SK-N-SH treated with all-trans-retinoic acid at 6 μM for 48 hours (cell line): ENCODE measurements around the gene PEX13.

Source experiments
- ATAC-seq: fragments of 200-7000 bp; cut with Tn5 transposase; 3 replicates; pipeline ENCODE4 v1.9.1; 2020; ENCODE audit warnings: mild to moderate bottlenecking, moderate library complexity
- ARNTL ChIP-seq: fragments of 450-650 bp; formaldehyde crosslinking; IDR thresholded peaks from 2 replicates; pipeline ENCODE4 v1.5.0; 2020; ENCODE audit warnings: low read depth, mild to moderate bottlenecking, moderate library complexity, borderline replicate concordance
- BACH2 ChIP-seq: fragments of 250-450 bp; sonication (Bioruptor Pico); IDR thresholded peaks from 2 replicates; pipeline ENCODE4 v1.9.0; 2021; ENCODE audit warnings: mild to moderate bottlenecking, borderline replicate concordance
- CSRNP3 ChIP-seq: fragments of 250-450 bp; sonication (Bioruptor Pico); IDR thresholded peaks from 2 replicates; pipeline ENCODE4 v1.5.1; 2021; ENCODE audit warnings: mild to moderate bottlenecking, moderate library complexity
- ESRRG ChIP-seq: fragments of 250-450 bp; sonication (Bioruptor Pico); IDR thresholded peaks from 2 replicates; pipeline ENCODE4 v1.6.1; 2021; ENCODE audit warnings: mild to moderate bottlenecking
- GLIS3 ChIP-seq: fragments of 250-450 bp; sonication (Bioruptor Pico); IDR thresholded peaks from 2 replicates; pipeline ENCODE4 v1.5.0; 2020; ENCODE audit warnings: mild to moderate bottlenecking, moderate library complexity
- ISL1 ChIP-seq: fragments of 250-450 bp; sonication (Bioruptor Pico); IDR thresholded peaks from 2 replicates; pipeline ENCODE4 v2.1.2; 2022; ENCODE audit warnings: mild to moderate bottlenecking, moderate library complexity
- OSR1 ChIP-seq: fragments of 250-450 bp; sonication (Bioruptor Pico); IDR thresholded peaks from 2 replicates; pipeline ENCODE4 v1.8.0; 2022; ENCODE audit warnings: moderate library complexity, mild to moderate bottlenecking, inconsistent platforms
- PATZ1 ChIP-seq: fragments of 250-450 bp; sonication (Bioruptor Pico); IDR thresholded peaks from 2 replicates; pipeline ENCODE4 v1.8.0; 2020; ENCODE audit warnings: mild to moderate bottlenecking, moderate library complexity, borderline replicate concordance
- PPARA ChIP-seq: fragments of 250-450 bp; sonication (Bioruptor Pico); IDR thresholded peaks from 2 replicates; pipeline ENCODE4 v1.5.0; 2020; ENCODE audit warnings: mild to moderate bottlenecking, borderline replicate concordance
- RARB ChIP-seq: fragments of 250-450 bp; sonication (Bioruptor Pico); IDR thresholded peaks from 2 replicates; pipeline ENCODE4 v1.8.0; 2021; ENCODE audit warnings: mild to moderate bottlenecking, moderate library complexity
- SNAI2 ChIP-seq: fragments of 250-450 bp; sonication (Bioruptor Pico); IDR thresholded peaks from 2 replicates; pipeline ENCODE4 v1.5.0; 2020; ENCODE audit warnings: mild to moderate bottlenecking, moderate library complexity
- TCF4 ChIP-seq: fragments of 250-450 bp; sonication (Bioruptor Pico); IDR thresholded peaks from 2 replicates; pipeline ENCODE4 v1.8.0; 2021; ENCODE audit warnings: mild to moderate bottlenecking, moderate library complexity, borderline replicate concordance
- TOX ChIP-seq: fragments of 250-450 bp; sonication (Bioruptor Pico); IDR thresholded peaks from 2 replicates; pipeline ENCODE4 v1.8.0; 2021; ENCODE audit warnings: mild to moderate bottlenecking, moderate library complexity, borderline replicate concordance
- ZC3H10 ChIP-seq: fragments of 250-450 bp; sonication (Bioruptor Pico); IDR thresholded peaks from 2 replicates; pipeline ENCODE4 v1.5.1; 2021; ENCODE audit warnings: mild to moderate bottlenecking, moderate library complexity
- ZFP3 ChIP-seq: fragments of 250-450 bp; sonication (Bioruptor Pico); IDR thresholded peaks from 2 replicates; pipeline ENCODE4 v1.5.0; 2020; ENCODE audit warnings: mild to moderate bottlenecking, moderate library complexity
- ZFP30 ChIP-seq: fragments of 450-650 bp; formaldehyde crosslinking; IDR thresholded peaks from 2 replicates; pipeline ENCODE4 v1.5.0; 2022; ENCODE audit warnings: mild to moderate bottlenecking, moderate library complexity
- ZNF70 ChIP-seq: fragments of 450-650 bp; formaldehyde crosslinking; IDR thresholded peaks from 2 replicates; pipeline ENCODE4 v1.5.0; 2020; ENCODE audit warnings: mild to moderate bottlenecking, moderate library complexity
- ZNF8 ChIP-seq: fragments of 450-650 bp; formaldehyde crosslinking; IDR thresholded peaks from 2 replicates; pipeline ENCODE4 v1.5.0; 2020; ENCODE audit warnings: mild to moderate bottlenecking, moderate library complexity
- TF ChIP-seq, protein P1 (sequence below): fragments of 250-450 bp; sonication (Bioruptor Pico); IDR thresholded peaks from 2 replicates; pipeline ENCODE4 v1.5.1; 2020; ENCODE audit warnings: low read depth, mild to moderate bottlenecking, moderate library complexity
- TF ChIP-seq, protein P2 (sequence below): fragments of 250-450 bp; sonication (Bioruptor Pico); IDR thresholded peaks from 2 replicates; pipeline ENCODE4 v1.8.0; 2021; ENCODE audit warnings: low read depth, mild to moderate bottlenecking, moderate library complexity, borderline replicate concordance
- TF ChIP-seq, protein P3 (sequence below): fragments of 250-450 bp; sonication (Bioruptor Pico); IDR thresholded peaks from 2 replicates; pipeline ENCODE4 v1.5.0; 2020; ENCODE audit warnings: mild to moderate bottlenecking, moderate library complexity

The PEX13 gene

DNA sequence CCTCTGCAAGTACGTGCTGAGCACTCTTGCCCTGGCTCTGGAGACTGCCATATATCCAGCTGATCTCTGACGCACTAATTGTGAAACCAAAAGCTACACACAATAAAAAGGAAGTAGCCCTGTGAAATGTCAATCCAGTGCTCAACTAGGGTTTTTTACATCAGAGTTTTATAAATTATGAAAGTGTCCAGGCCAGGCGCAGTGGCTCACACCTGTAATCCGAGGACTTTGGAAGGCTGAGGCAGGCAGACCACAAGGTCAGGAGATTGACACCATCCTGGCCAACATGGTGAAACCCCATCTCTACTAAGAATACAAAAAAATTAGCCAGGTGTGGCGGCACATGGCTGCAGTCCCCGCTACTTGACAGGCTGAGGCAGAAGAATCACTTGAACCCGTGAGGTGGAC is 24.5 kb upstream of the PEX13 start (continued):
- TF ChIP-seq, protein P1, sequence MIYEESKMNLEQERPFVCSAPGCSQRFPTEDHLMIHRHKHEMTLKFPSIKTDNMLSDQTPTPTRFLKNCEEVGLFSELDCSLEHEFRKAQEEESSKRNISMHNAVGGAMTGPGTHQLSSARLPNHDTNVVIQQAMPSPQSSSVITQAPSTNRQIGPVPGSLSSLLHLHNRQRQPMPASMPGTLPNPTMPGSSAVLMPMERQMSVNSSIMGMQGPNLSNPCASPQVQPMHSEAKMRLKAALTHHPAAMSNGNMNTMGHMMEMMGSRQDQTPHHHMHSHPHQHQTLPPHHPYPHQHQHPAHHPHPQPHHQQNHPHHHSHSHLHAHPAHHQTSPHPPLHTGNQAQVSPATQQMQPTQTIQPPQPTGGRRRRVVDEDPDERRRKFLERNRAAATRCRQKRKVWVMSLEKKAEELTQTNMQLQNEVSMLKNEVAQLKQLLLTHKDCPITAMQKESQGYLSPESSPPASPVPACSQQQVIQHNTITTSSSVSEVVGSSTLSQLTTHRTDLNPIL (CRISPR knock-in tag), result no peak
- TF ChIP-seq ESRRG (CRISPR knock-in tag) (no peak), BACH2 (no peak)
- TF ChIP-seq, all 23 proteins: peak for 0

DNA sequence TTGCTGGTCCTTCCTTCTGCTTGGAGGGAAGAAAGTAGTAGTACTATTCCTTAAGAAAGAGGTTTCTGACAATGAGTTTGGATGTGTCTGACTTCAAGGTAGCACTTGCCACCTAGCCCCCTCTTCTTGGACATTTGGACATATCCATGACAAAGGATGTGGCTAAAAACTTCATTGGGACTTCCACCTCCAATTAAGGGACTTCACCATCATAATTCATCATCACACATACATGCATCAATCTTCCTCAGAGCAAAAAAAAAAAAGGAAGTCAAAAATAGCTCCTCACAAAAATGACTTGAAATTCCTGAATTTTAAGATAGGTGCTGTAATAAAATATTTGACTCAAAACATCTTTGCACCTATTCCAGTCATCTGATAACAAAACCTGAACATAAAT is 23.4 kb upstream of the PEX13 start:
- TF ChIP-seq ZFP3 (no peak), ISL1 (no peak), PATZ1 (CRISPR knock-in tag) (no peak), BACH2 (no peak), ZFP30 (CRISPR knock-in tag) (no peak), ZNF8 (CRISPR knock-in tag) (no peak), OSR1 (CRISPR knock-in tag) (no peak), TCF4 (CRISPR knock-in tag) (no peak), ESRRG (CRISPR knock-in tag) (no peak), ZNF70 (CRISPR knock-in tag) (no peak), ZC3H10 (no peak), PPARA (no peak), SNAI2 (no peak), CSRNP3 (CRISPR knock-in tag) (no peak), GLIS3 (no peak), RARB (CRISPR knock-in tag) (no peak), TOX (no peak)
- TF ChIP-seq, protein P2, sequence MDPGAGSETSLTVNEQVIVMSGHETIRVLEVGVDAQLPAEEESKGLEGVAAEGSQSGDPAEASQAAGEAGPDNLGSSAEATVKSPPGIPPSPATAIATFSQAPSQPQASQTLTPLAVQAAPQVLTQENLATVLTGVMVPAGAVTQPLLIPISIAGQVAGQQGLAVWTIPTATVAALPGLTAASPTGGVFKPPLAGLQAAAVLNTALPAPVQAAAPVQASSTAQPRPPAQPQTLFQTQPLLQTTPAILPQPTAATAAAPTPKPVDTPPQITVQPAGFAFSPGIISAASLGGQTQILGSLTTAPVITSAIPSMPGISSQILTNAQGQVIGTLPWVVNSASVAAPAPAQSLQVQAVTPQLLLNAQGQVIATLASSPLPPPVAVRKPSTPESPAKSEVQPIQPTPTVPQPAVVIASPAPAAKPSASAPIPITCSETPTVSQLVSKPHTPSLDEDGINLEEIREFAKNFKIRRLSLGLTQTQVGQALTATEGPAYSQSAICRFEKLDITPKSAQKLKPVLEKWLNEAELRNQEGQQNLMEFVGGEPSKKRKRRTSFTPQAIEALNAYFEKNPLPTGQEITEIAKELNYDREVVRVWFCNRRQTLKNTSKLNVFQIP (CRISPR knock-in tag), result no peak
- TF ChIP-seq, protein P1 (CRISPR knock-in tag), result no peak
- TF ChIP-seq, protein P3, sequence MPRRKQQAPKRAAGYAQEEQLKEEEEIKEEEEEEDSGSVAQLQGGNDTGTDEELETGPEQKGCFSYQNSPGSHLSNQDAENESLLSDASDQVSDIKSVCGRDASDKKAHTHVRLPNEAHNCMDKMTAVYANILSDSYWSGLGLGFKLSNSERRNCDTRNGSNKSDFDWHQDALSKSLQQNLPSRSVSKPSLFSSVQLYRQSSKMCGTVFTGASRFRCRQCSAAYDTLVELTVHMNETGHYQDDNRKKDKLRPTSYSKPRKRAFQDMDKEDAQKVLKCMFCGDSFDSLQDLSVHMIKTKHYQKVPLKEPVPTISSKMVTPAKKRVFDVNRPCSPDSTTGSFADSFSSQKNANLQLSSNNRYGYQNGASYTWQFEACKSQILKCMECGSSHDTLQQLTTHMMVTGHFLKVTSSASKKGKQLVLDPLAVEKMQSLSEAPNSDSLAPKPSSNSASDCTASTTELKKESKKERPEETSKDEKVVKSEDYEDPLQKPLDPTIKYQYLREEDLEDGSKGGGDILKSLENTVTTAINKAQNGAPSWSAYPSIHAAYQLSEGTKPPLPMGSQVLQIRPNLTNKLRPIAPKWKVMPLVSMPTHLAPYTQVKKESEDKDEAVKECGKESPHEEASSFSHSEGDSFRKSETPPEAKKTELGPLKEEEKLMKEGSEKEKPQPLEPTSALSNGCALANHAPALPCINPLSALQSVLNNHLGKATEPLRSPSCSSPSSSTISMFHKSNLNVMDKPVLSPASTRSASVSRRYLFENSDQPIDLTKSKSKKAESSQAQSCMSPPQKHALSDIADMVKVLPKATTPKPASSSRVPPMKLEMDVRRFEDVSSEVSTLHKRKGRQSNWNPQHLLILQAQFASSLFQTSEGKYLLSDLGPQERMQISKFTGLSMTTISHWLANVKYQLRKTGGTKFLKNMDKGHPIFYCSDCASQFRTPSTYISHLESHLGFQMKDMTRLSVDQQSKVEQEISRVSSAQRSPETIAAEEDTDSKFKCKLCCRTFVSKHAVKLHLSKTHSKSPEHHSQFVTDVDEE (CRISPR knock-in tag), result no peak
- ATAC-seq, result no peak

DNA sequence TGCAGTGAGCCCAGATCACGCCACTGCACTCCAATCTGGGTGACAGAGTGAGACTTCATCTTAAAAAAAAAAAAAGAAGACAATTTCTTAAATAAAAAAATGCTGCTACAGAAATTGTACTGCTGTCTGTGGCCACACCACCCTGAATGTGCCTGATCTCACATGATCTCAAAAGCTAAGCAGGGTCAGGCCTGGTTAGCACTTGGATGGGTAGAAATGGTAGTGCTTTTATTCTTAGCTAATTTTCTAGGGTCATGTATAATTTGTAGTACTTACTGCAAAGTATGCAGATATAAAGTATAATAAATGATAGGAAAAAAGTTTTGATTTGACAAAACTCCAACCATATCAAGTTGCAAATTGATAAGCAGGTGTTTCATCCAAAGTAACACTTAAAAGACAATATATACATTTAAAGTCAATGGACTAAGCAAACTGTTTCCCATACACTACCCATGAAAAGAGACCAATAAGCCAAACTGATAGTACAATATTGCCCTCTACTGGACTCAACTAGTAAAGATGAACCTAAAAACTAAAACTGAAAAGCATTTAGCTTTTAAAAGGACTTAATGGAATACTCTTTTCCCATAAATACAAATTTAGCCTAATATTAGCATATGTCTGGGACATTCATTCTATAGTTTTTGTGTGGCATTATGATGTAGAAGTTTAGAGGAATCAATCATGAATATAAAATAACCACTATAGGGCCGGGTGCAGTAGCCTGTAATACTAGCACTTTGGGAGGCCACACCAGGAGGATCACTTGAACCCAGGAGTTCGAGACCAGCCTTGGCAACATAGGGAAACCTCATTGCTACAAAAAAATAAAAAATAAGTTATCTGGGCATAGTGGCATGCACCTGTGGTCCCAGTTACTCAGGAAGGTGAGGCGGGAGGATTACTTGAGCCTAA is 18.6 kb upstream of the PEX13 start:
- peak; percentile 79 for ATAC-seq
- TF ChIP-seq OSR1 (CRISPR knock-in tag) (no peak), ESRRG (CRISPR knock-in tag) (no peak), SNAI2 (no peak), TOX (no peak), GLIS3 (no peak), ISL1 (no peak), BACH2 (no peak), ARNTL (no peak), ZC3H10 (no peak), PATZ1 (CRISPR knock-in tag) (no peak)
- TF ChIP-seq, all 23 proteins: peak for 0
